B cell (primary cell): ENCODE measurements around the gene RLBP1. TPM values are rescaled to one million over a fixed set of nuclear protein-coding genes. Genes with fewer than 3 reads are reported as not detected.

ENCODE experiments used
- ATAC-seq: fragments of 200-7000 bp; cut with Tn5 transposase; one replicate; pipeline ENCODE4 v1.10.0; 2021; ENCODE audit warnings: low read depth, mild to moderate bottlenecking, moderate number of reproducible peaks, moderate library complexity
- CTCF ChIA-PET: fragments of 350-600 bp; sonication (Branson Sonifier 250); formaldehyde crosslinking; loops from one replicate; lab custom pipeline; 2021; ENCODE audit warnings: antibody characterized with exemption, inconsistent platforms; lab: Charles Lee
- POLR2A ChIA-PET: fragments of 350-600 bp; sonication (Branson Sonifier 250); formaldehyde crosslinking; loops from one replicate; lab custom pipeline; 2021; ENCODE audit warnings: antibody characterized with exemption; lab: Charles Lee
- DNase-seq: peaks from one replicate; pipeline ENCODE4 v3.0.0; 2013
- H2AFZ ChIP-seq: 2 replicates; pipeline ENCODE4 v1.6.1; 2012; ENCODE audit warnings: mild to moderate bottlenecking, low read depth, low read length; ENCODE audit not compliant: insufficient read depth, poor library complexity, severe bottlenecking
- H3K27ac ChIP-seq, 2 donors: 1 replicate in 1 of 2; 2 replicates in 1 of 2; pipeline ENCODE4 v1.5.1; 2012 to 2013; ENCODE audit warnings: low read length in 2 of 2, mild to moderate bottlenecking in 2 of 2, moderate library complexity in 1 of 2
- H3K27me3 ChIP-seq, 4 experiments: fragments of 200-600 bp in 1 of 4; sonication (generic) in 1 of 4; replicated peaks in 1 of 4; 1 replicate in 2 of 4; 2 replicates in 2 of 4; pipeline versions ENCODE4 v1.6.1 to v1.7.0; 2013 to 2016; ENCODE audit warnings: low read length in 3 of 4, mild to moderate bottlenecking in 2 of 4, mixed read lengths in 1 of 4, moderate library complexity in 1 of 4; ENCODE audit not compliant: insufficient read depth in 4 of 4, control insufficient read depth in 3 of 4; ENCODE audit errors: control extremely low read depth in 1 of 4
- H3K36me3 ChIP-seq, 2 experiments: replicated peaks in 1 of 2; 1 replicate in 1 of 2; 2 replicates in 1 of 2; pipeline versions ENCODE4 v1.6.1 to v1.7.1; 2013; ENCODE audit warnings: low read length in 1 of 2; ENCODE audit not compliant: insufficient read depth in 2 of 2, control insufficient read depth in 1 of 2; ENCODE audit errors: control extremely low read depth in 1 of 2, extremely low read depth in 1 of 2
- H3K4me1 ChIP-seq, 2 donors: fragments of 200-600 bp in 1 of 2; sonication (generic) in 1 of 2; 1 replicate in 1 of 2; 2 replicates in 1 of 2; pipeline versions ENCODE4 v1.5.1 to v1.6.1; 2013 to 2017; ENCODE audit warnings: low read length in 2 of 2; ENCODE audit not compliant: control insufficient read depth in 2 of 2, insufficient read depth in 2 of 2
- H3K4me2 ChIP-seq: replicated peaks from 2 replicates; pipeline ENCODE3; 2012; ENCODE audit warnings: mild to moderate bottlenecking, low read depth, low read length; ENCODE audit not compliant: poor library complexity, severe bottlenecking
- H3K4me3 ChIP-seq, 5 experiments: fragments of 200-600 bp in 1 of 5; sonication (generic) in 1 of 5; 1 replicate in 3 of 5; 2 replicates in 2 of 5; pipeline versions ENCODE4 v1.5.1 to v1.7.0; 2011 to 2016; ENCODE audit warnings: low read length in 4 of 5, mild to moderate bottlenecking in 4 of 5, low read depth in 2 of 5, control low read depth in 1 of 5, moderate library complexity in 1 of 5; ENCODE audit not compliant: insufficient read depth in 1 of 5; ENCODE audit errors: control extremely low read depth in 1 of 5, extremely low read depth in 1 of 5
- H3K79me2 ChIP-seq: fragments of 200-600 bp; sonication (generic); one replicate; pipeline ENCODE4 v1.6.0; 2016; ENCODE audit warnings: low read length; ENCODE audit not compliant: control insufficient read depth, insufficient read depth
- H3K9ac ChIP-seq: fragments of 200-600 bp; sonication (generic); 2 replicates; pipeline ENCODE4 v1.6.1; 2017; ENCODE audit warnings: mild to moderate bottlenecking, low read length, moderate library complexity
- H3K9me3 ChIP-seq, 3 donors: one replicate each; pipeline versions ENCODE4 v1.6.1 to v1.7.1; 2013; ENCODE audit warnings: low read length in 2 of 3; ENCODE audit not compliant: control insufficient read depth in 2 of 3, insufficient read depth in 1 of 3; ENCODE audit errors: control extremely low read depth in 1 of 3
- H4K20me1 ChIP-seq: 2 replicates; pipeline ENCODE4 v1.6.0; 2012; ENCODE audit warnings: mild to moderate bottlenecking, low read length; ENCODE audit not compliant: insufficient read depth, control insufficient read depth, poor library complexity, severe bottlenecking
- H3K27ac Mint-ChIP-seq: one replicate; pipeline ENCODE4 v1.8.0; 2021; ENCODE audit warnings: mixed read lengths
- H3K27me3 Mint-ChIP-seq: one replicate; pipeline ENCODE4 v1.8.0; 2021; ENCODE audit warnings: mixed read lengths
- H3K4me1 Mint-ChIP-seq: one replicate; pipeline ENCODE4 v1.8.0; 2021; ENCODE audit warnings: mixed read lengths
- H3K4me3 Mint-ChIP-seq: one replicate; pipeline ENCODE4 v1.8.0; 2021; ENCODE audit warnings: mixed read lengths
- H3K9me3 Mint-ChIP-seq: one replicate; pipeline ENCODE4 v1.8.0; 2022; ENCODE audit warnings: mixed read lengths; ENCODE audit not compliant: insufficient read depth
- EZH2 ChIP-seq: IDR thresholded peaks from 2 replicates; pipeline ENCODE4 v1.6.1; 2012; ENCODE audit warnings: borderline replicate concordance, low read depth, mild to moderate bottlenecking, moderate library complexity, low read length; ENCODE audit not compliant: insufficient read depth, poor library complexity, severe bottlenecking
- WGBS: methylation state at CpG from one replicate; pipeline ENCODE4 v1.1.5; 2013; ENCODE audit warnings: missing lambda C conversion rate; ENCODE audit not compliant: insufficient coverage; 5-methylcytosine and 5-hydroxymethylcytosine counted together
- intact Hi-C: fragments of 100-400 bp; cut with micrococcal nuclease; formaldehyde crosslinking; loops from one replicate; pipeline ENCODE4 v1.10.0; 2022
- polyA plus RNA-seq: library from polyadenylated mRNA; depleted of rRNA; stranded (reverse); fragments of >200 nt; gene quantifications from 2 replicates; pipeline ENCODE4 v1.2.3, GENCODE V29; 2012
- total RNA-seq, 2 donors: library from RNA; stranded (reverse); fragments of 120-200 nt in 1 of 2; gene quantifications; 1 replicate in 1 of 2; 2 replicates in 1 of 2; pipeline versions ENCODE4 v1.2.3 to v1.2.4, GENCODE V29; 2013 to 2022
- TF ChIP-seq, protein P1 (sequence below): fragments of 200-600 bp; IDR thresholded peaks from one replicate; pipeline ENCODE4 v1.8.0; 2022; ENCODE audit warnings: antibody characterized with exemption, mild to moderate bottlenecking

RLBP1 gene
- total and polyA plus RNA-seq, 2 donors (not counting 1 experiment from before 2014, with no cell fraction given), result not detected

- intact Hi-C loops, result loop anchor here (1.0 to 10.0 kb wide), 4 partner anchors 90 to 779 kb away; partner anchors contain the start of genes ABHD2, MRPL46, MRPS11 and POLG
- WGBS, result under 1% methylated on average over 67 of the region's 69 CpGs
- Histone ChIP-seq H3K36me3 (peaks cover 0 to 3% of the 10 kb centered on the region in 2 experiments), H3K9me3 (no peaks in the 10 kb centered on the region), H3K27ac (peak within 1 kb of the TSS in 1 of 2 donors; percentile 30), H2AFZ (peak within 1 kb of the TSS; percentile 90), H3K4me3 (peak within 1 kb of the TSS; percentile 62 to 92 (median 76)), H3K4me1 (peaks cover 10 to 17% of the 10 kb centered on the region in 2 donors), H4K20me1 (no peaks in the 10 kb centered on the region), H3K27me3 (no peaks in the 10 kb centered on the region), H3K79me2 (no peaks in the 10 kb centered on the region), H3K9ac (peak within 1 kb of the TSS; percentile 70), H3K4me2 (peak within 1 kb of the TSS; percentile 80)
- DNase-seq (peak; percentile 94), ATAC-seq (peak; percentile 96)
- Mint-ChIP-seq H3K4me1 (peaks cover 31% of the 10 kb centered on the region), H3K9me3 (no peaks in the 10 kb centered on the region), H3K4me3 (peak within 1 kb of the TSS; percentile 97), H3K27ac (peak within 1 kb of the TSS; percentile 81), H3K27me3 (no peaks in the 10 kb centered on the region)
- TF ChIP-seq EZH2, result no peak
- TF ChIP-seq, protein P1, sequence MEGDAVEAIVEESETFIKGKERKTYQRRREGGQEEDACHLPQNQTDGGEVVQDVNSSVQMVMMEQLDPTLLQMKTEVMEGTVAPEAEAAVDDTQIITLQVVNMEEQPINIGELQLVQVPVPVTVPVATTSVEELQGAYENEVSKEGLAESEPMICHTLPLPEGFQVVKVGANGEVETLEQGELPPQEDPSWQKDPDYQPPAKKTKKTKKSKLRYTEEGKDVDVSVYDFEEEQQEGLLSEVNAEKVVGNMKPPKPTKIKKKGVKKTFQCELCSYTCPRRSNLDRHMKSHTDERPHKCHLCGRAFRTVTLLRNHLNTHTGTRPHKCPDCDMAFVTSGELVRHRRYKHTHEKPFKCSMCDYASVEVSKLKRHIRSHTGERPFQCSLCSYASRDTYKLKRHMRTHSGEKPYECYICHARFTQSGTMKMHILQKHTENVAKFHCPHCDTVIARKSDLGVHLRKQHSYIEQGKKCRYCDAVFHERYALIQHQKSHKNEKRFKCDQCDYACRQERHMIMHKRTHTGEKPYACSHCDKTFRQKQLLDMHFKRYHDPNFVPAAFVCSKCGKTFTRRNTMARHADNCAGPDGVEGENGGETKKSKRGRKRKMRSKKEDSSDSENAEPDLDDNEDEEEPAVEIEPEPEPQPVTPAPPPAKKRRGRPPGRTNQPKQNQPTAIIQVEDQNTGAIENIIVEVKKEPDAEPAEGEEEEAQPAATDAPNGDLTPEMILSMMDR, result peak; percentile 16
- ChIA-PET CTCF (interaction anchor here (1.2 to 2.6 kb wide), 2 partner anchors 37 to 339 kb away, joined by 3 to 8 read pairs; no protein-coding TSS in a partner anchor), POLR2A (interaction anchor here (0.6 to 0.9 kb wide), 2 partner anchors 91 kb away, joined by 3 to 4 read pairs; partner anchors contain the start of gene POLG)
These were observed 22.6 kb upstream of the RLBP1 start, which contains the start of gene FANCI for GRCh38 chr15:89243691-89244573. TSS of gene FANCI (plus strand) at chr15:89243979. CDS start at chr15:89247648, 3,669 bp downstream.
